ENCODE measurements around the gene RTL3. TPM values are rescaled to one million over a fixed set of nuclear protein-coding genes. Genes with fewer than 3 reads are reported as not detected.

The RTL3 gene
- total RNA-seq, 1 experiment from 2014 or later, result not detected

- CTCF ChIA-PET, result no interaction called here
- Histone ChIP-seq H3K9me3 (ENCODE audit: low read depth, low read length, poor library complexity, severe bottlenecking) (no peaks in the 10 kb centered on the region), H3K27ac (ENCODE audit: low read depth, low read length, poor library complexity, severe bottlenecking) (no peak overlapping the region), H3K4me1 (ENCODE audit: insufficient read depth, low read length, poor library complexity, severe bottlenecking) (no peaks in the 10 kb centered on the region), H3K4me3 (ENCODE audit: low read depth, low read length, poor library complexity, severe bottlenecking) (no peak overlapping the region), H3K27me3 (replicated peaks; ENCODE audit: insufficient read depth, low read depth, low read length, poor library complexity) (no peaks in the 10 kb centered on the region), H3K36me3 (ENCODE audit: insufficient read depth, low read length, poor library complexity, severe bottlenecking) (no peaks in the 10 kb centered on the region)
- BruUV-seq (replicated peaks), result no TSS peak
- POLR2A ChIA-PET (ENCODE audit: low non-redundant PET), result no interaction called here
- no peak for DNase-seq (ENCODE audit: low spot score)
- intact Hi-C loops (cut with micrococcal nuclease; ENCODE audit: unreplicated experiment), result loop anchor here (5.0 kb wide), 1 partner anchor 149 kb away; no protein-coding TSS in a partner anchor
- TF ChIP-seq CTCF (conservative IDR thresholded peaks at IDR 0.05; ENCODE audit: low read depth, low read length), result no peak
These were observed 46.9 kb upstream of the RTL3 start for GRCh38 chrX:78706071-78706470.

GRCh38 chrX:78693536-78693935 is 34.4 kb upstream of the RTL3 start:
- ChIA-PET CTCF (no interaction called here), POLR2A (ENCODE audit: low non-redundant PET) (no interaction called here)
- no peaks in the 10 kb centered on the region for H3K4me1 ChIP-seq (ENCODE audit: insufficient read depth, low read length, poor library complexity, severe bottlenecking)
- H3K4me3 ChIP-seq (ENCODE audit: low read depth, low read length, poor library complexity, severe bottlenecking), result no peak overlapping the region
- DNase-seq (ENCODE audit: low spot score), result no peak
- H3K27ac ChIP-seq (ENCODE audit: low read depth, low read length, poor library complexity, severe bottlenecking), result no peak overlapping the region
- BruUV-seq (replicated peaks), result no TSS peak
- TF ChIP-seq EZH2 (IDR thresholded peaks at IDR 0.05; ENCODE audit: borderline replicate concordance, low read depth, low read length, poor library complexity, severe bottlenecking) (no peak), CTCF (conservative IDR thresholded peaks at IDR 0.05; ENCODE audit: low read depth, low read length) (no peak)
- no peaks in the 10 kb centered on the region for H3K36me3 ChIP-seq (ENCODE audit: insufficient read depth, low read length, poor library complexity, severe bottlenecking)
- H3K27me3 ChIP-seq (replicated peaks; ENCODE audit: insufficient read depth, low read depth, low read length, poor library complexity), result no peaks in the 10 kb centered on the region
- H3K9me3 ChIP-seq (ENCODE audit: low read depth, low read length, poor library complexity, severe bottlenecking), result no peaks in the 10 kb centered on the region
- intact Hi-C loops (cut with micrococcal nuclease; ENCODE audit: unreplicated experiment), result no loop called here

GRCh38 chrX:78693012-78693411 is 33.9 kb upstream of the RTL3 start:
- H3K36me3 ChIP-seq (ENCODE audit: insufficient read depth, low read length, poor library complexity, severe bottlenecking), result no peaks in the 10 kb centered on the region
- ChIA-PET CTCF (no interaction called here), POLR2A (ENCODE audit: low non-redundant PET) (no interaction called here)
- H3K27me3 ChIP-seq (replicated peaks; ENCODE audit: insufficient read depth, low read depth, low read length, poor library complexity), result no peaks in the 10 kb centered on the region
- no TSS peak for BruUV-seq (replicated peaks)
- intact Hi-C loops (cut with micrococcal nuclease; ENCODE audit: unreplicated experiment), result no loop called here
- no peak for DNase-seq (ENCODE audit: low spot score)
- H3K4me1 ChIP-seq (ENCODE audit: insufficient read depth, low read length, poor library complexity, severe bottlenecking), result no peaks in the 10 kb centered on the region
- H3K27ac ChIP-seq (ENCODE audit: low read depth, low read length, poor library complexity, severe bottlenecking), result no peak overlapping the region
- no peak for TF ChIP-seq EZH2 (IDR thresholded peaks at IDR 0.05; ENCODE audit: borderline replicate concordance, low read depth, low read length, poor library complexity, severe bottlenecking)
- TF ChIP-seq CTCF (conservative IDR thresholded peaks at IDR 0.05; ENCODE audit: low read depth, low read length), result no peak
- H3K4me3 ChIP-seq (ENCODE audit: low read depth, low read length, poor library complexity, severe bottlenecking), result no peak overlapping the region
- no peaks in the 10 kb centered on the region for H3K9me3 ChIP-seq (ENCODE audit: low read depth, low read length, poor library complexity, severe bottlenecking)
